ENCODE measurements around the gene PLA2G4F.

Gene PLA2G4F

GRCh38 chr15:42163947-42164550, 7.6 kb upstream of the PLA2G4F start:
- no peak for DNase-seq (ENCODE audit: low read depth in 2 of 2)

- DNase-seq (ENCODE audit: low read depth in 2 of 2): no peak
Observed at GRCh38 chr15:42163291-42163690, 6.9 kb upstream of the PLA2G4F start.

GRCh38 chr15:42160136-42160535, 3.7 kb upstream of the PLA2G4F start:
- no peak for DNase-seq (ENCODE audit: low read depth in 2 of 2)

- no peak for DNase-seq (ENCODE audit: low read depth in 2 of 2)
Observed at GRCh38 chr15:42159381-42160015, 3.1 kb upstream of the PLA2G4F start.

- DNase-seq (ENCODE audit: low read depth in 2 of 2): no peak
Observed at GRCh38 chr15:42158941-42159340, 2.5 kb upstream of the PLA2G4F start.

GRCh38 chr15:42157981-42158765, 1.7 kb upstream of the PLA2G4F start:
- no peak for DNase-seq (ENCODE audit: low read depth in 2 of 2)

DNA sequence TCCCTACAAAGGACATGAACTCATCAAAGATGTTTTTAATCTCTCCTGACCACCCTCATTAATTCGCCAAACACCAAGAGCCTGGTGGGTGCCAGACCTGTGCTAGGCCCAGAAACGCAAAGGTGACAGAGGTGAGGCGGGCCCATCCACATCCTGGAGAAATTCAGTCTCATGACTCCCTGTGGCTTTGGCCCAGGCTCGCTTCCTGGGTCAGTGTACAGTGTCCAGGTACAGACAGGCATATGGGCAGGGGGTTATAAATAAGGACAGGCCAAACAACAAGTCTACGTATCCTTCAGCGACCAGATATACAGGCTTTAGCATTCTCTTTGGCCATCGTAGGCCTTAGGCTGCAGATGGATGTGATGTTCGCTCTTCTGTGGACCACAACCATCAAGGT, 945 bp upstream of the PLA2G4F start:
- no peak for DNase-seq (ENCODE audit: low read depth in 2 of 2)

DNA sequence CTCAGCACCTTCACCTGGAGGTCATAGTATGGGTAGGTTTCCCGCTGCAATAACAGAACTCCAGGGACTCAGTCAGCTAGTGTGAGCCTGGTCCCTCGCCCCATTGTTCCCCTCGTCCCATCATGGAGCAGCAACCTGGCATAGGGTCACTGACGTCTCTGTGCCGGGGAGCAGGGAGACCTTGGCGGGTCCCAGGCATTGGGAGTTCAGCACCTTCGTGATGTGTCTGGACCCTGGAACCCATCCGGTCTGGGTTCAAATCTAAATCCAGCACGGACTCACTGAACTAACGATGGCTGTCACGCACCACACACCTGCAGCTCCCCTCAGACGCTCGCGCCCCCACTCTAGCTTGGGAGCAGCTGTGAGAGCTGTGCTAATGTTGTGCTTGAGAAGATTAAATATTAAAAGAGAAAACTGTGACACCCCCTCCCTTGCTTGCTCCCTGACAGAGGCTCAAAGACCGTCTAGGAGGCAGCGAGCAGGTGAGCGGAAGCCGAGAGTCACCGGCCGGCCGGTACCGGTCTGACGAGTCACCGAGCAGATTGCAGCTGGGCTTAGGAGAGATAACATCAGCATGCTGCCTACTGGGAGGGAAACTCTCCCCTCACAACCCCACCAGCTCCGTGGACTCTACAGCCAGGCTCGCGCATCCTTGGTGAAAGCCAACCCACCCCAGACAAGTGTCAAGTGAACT, 742 bp downstream of the PLA2G4F start:
- DNase-seq (ENCODE audit: low read depth in 2 of 2): no peak

- no peak for DNase-seq (ENCODE audit: low read depth in 2 of 2)
Observed at GRCh38 chr15:42154956-42155355, 1.5 kb downstream of the PLA2G4F start.

DNA sequence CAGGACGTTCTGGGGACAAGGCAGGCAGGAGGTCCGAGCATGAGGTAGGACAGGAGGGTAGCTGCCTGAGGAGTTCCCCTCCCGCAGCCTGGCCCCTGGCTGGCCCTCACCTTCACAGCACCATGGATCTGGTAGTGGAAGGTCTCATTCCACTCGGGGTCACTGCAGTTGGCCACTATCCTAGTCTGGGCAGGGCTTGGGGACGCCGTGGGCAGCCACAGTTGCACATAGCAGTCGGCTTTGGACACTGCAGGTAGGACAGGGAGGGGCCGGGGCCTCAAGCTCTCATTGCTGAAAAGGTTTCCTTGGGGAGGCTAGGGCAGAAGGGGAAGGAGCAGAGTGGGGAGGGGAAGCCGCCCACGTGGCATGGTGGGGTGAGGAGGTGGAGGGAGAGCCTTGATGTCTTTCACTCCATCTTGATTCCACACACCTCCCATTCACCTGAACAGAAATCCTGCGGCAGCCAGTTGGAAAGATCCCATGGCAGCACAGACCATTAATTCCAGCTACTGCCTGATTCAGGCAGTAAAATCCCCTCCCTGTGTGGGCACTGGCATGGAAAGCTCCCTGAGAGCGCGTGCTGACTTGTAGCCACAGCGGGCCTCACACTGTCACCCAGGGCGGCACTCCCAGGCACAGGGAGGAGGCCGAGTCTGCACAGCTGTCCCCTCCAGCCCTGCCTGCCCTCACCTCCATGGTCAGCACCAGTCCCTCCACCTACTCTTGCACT, 2.1 kb downstream of the PLA2G4F start:
- DNase-seq (ENCODE audit: low read depth in 2 of 2): no peak

GRCh38 chr15:42153874-42154211, 2.6 kb downstream of the PLA2G4F start:
- no peak for DNase-seq (ENCODE audit: low read depth in 2 of 2)

GRCh38 chr15:42152921-42153698, 3.3 kb downstream of the PLA2G4F start:
- DNase-seq (ENCODE audit: low read depth in 2 of 2): no peak

- DNase-seq (ENCODE audit: low read depth in 2 of 2): no peak
Observed at GRCh38 chr15:42152196-42152920, 4.1 kb downstream of the PLA2G4F start.

GRCh38 chr15:42151736-42152135, 4.7 kb downstream of the PLA2G4F start:
- DNase-seq (ENCODE audit: low read depth in 2 of 2): no peak

DNA sequence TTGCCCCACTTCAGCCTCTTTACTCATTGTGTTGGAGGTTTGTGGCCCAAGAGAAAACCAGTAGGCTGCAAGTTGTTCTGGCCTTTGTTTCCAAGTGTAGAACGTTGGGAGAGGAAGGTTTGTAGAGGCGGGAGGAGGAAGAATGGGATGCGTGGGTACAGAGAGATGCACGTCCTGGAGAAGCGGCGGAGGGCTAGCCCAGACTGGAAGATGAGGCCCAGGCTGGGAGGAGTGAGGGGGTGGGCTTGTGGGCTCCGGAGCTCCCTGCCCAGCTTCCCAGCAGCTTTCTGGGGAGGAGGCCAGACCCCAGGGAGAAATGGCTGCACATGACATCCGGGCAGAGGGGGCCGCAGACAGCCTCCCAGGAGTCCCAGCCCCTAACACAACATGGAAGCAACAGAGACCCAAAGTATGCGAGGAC, 5.3 kb downstream of the PLA2G4F start:
- no peak for DNase-seq (ENCODE audit: low read depth in 2 of 2)

DNA sequence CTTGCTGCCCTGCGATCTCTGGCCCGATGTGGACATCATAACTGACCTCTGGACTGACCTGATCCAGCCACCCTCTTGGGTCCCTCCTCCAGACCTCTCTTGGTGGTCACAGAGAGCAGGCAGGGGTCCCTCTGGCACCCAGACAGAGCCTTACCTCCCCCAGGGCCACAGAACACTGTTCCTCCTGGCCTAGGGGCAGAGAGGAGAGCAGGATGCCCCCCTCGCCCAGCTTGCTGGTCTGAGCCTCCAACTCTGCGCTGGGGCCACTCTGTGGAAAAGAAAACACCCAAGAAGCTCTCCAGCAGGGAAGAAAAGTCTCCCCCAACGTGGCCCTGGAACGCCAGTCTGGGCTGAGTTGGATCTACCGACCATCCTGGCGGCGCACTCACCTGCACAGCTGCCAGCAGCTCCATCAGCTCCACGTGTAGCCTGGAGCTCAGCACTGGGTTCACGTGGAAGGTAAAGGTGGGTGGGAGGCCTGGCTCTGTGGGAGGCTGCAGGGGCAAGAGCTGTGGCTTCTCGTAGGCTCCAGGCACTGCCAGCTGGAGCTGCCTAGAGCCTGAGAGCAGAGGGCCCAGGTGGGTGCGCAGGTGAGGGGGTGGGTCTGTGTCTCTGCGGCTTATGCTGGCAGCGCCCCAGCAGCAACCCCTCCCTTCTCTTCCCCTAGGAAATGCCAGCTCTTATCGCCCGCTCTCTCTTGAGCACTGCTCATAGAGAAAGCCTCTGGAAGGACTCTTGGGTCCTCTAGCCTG, 6.0 kb downstream of the PLA2G4F start:
- no peak for DNase-seq (ENCODE audit: low read depth in 2 of 2)

GRCh38 chr15:42149493-42150218, 6.8 kb downstream of the PLA2G4F start:
- DNase-seq (ENCODE audit: low read depth in 2 of 2): no peak

DNA sequence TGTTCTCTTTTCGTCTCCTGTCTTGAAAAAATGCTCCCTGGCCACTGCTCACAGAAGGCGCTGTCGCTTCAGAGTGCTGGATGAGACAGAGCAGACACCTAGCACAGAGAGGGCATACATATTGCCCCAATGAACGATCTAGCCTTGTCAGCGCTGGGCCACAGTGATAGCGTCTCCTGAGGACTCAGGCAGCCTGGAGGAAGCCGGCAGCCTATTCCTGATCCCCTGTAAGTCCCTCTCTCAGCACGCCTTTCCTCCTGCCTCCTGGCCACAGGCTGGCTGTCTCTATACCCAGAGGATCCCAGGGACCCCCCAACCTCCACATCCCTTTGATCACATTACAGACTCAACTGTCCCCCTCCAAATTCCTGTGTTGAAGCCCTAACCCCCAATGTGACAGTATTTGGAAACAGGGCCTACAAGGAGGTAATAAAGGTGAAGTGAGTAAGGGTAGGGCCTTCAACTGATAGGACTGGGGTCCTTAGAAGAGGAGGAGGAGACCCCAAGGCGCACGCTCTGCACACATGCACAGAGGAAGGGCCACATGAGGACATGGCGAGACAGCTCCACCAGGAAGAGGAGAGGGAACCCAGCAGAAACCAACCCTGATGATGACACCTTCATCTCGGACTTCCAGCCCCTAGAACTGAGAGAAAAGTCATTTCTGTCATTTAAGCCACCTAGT, 7.5 kb downstream of the PLA2G4F start:
- DNase-seq (ENCODE audit: low read depth in 2 of 2): no peak

DNA sequence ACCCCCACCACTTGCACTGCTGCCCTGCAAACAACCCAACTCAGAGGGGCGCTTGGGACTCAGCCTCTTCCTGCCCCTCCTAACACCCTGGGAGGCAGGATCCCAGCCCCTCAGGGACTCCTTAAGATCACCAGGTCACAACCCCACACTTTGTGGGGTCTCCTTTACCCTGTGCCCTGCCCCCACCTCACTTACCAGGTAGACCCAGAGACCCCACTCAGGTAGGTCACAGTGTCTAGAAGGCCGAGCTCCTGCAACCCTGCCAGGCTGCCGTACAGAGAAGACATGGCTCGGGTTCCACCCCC, 9.1 kb downstream of the PLA2G4F start:
- no peak for DNase-seq (ENCODE audit: low read depth in 2 of 2)

Measured in stimulated activated CD8-positive, alpha-beta memory T cell treated with anti-CD3 and anti-CD28 coated beads, Interleukin-7, amount 100 ng/mL, for 1 hour (primary cell).